HCT116 (cell line): ENCODE results near the gene DHRS7B. TPM values are rescaled to one million over a fixed set of nuclear protein-coding genes. Genes with fewer than 3 reads are reported as not detected.

Experiments
- ATAC-seq: fragments of 200-7000 bp; cut with Tn5 transposase; 2 replicates; pipeline ENCODE4 v1.9.1; 2020; ENCODE audit warnings: mild to moderate bottlenecking, moderate library complexity
- BruUV-seq: library from RNA; stranded (reverse); fragments of 400-500 nt; replicated peaks from 2 replicates; lab custom pipeline; 2021; lab: Mats Ljungman, UMichigan
- CTCF ChIA-PET: fragments of 300-600 bp; sonication (Branson Sonifier 250); formaldehyde crosslinking; loops from one replicate; lab custom pipeline; 2021; ENCODE audit warnings: antibody characterized with exemption; lab: Charles Lee
- POLR2A ChIA-PET: fragments of 300-600, 350-600 bp; sonication (Branson Sonifier 250); formaldehyde crosslinking; loops from one replicate; lab custom pipeline; 2021; ENCODE audit warnings: antibody characterized with exemption; lab: Charles Lee
- RAD21 ChIA-PET, 2 experiments: fragments of 300-600 bp; sonication (Branson Sonifier 250); formaldehyde crosslinking; loops; one replicate each; lab custom pipeline; 2023; ENCODE audit warnings: low total read pairs in 2 of 2; ENCODE audit not compliant: uncharacterized antibody in 2 of 2, unreplicated experiment in 2 of 2, low non-redundant PET in 1 of 2; lab: Charles Lee
- DNase-seq: peaks from one replicate; pipeline ENCODE4 v3.0.0-alpha.2; 2010; ENCODE audit warnings: low read depth, low spot score
- H2AFZ ChIP-seq: fragments of 200-600 bp; shearing (Covaris generic), sonication (generic); 2 replicates; pipeline ENCODE4 v1.6.1; 2017; ENCODE audit warnings: low read depth, mixed run types, mixed read lengths, antibody characterized with exemption, low read length; ENCODE audit not compliant: poor library complexity, severe bottlenecking
- H3K27ac ChIP-seq: 2 replicates; pipeline ENCODE4 v1.5.1; 2012; ENCODE audit warnings: low read depth, low read length
- H3K27me3 ChIP-seq: fragments of 200-600 bp; sonication (generic); 2 replicates; pipeline ENCODE4 v1.6.1; 2016; ENCODE audit warnings: mixed run types, low read length, mixed read lengths; ENCODE audit not compliant: insufficient read depth
- H3K36me3 ChIP-seq, 2 experiments: fragments of 200-500 bp in 1 of 2; fragments of 200-600 bp in 1 of 2; sonication (Bioruptor generic) in 1 of 2; sonication (generic) in 1 of 2; 2 replicates each; pipeline versions ENCODE4 v1.5.1 to v1.6.1; 2014 to 2016; ENCODE audit warnings: low read length in 2 of 2, inconsistent platforms in 1 of 2, mixed read lengths in 1 of 2, mixed run types in 1 of 2; ENCODE audit not compliant: insufficient read depth in 2 of 2, control insufficient read depth in 1 of 2
- H3K4me1 ChIP-seq, 2 experiments: fragments of 200-600 bp in 1 of 2; sonication (generic) in 1 of 2; 2 replicates each; pipeline versions ENCODE4 v1.5.1 to v1.6.1; 2012 to 2017; ENCODE audit warnings: low read length in 2 of 2, inconsistent platforms in 1 of 2, mild to moderate bottlenecking in 1 of 2, mixed read lengths in 1 of 2, mixed run types in 1 of 2, moderate library complexity in 1 of 2; ENCODE audit not compliant: insufficient read depth in 2 of 2, control insufficient read depth in 1 of 2
- H3K4me2 ChIP-seq: fragments of 200-600 bp; sonication (generic); 2 replicates; pipeline ENCODE4 v1.6.1; 2017; ENCODE audit warnings: mixed run types, low read length, mixed read lengths
- H3K4me3 ChIP-seq, 2 experiments: fragments of 200-600 bp in 1 of 2; sonication (generic) in 1 of 2; replicated peaks in 1 of 2; 2 replicates each; pipeline ENCODE4 v1.5.1; 2011 to 2016; ENCODE audit warnings: low read length in 2 of 2, control low read depth in 1 of 2, low read depth in 1 of 2, mild to moderate bottlenecking in 1 of 2, mixed read lengths in 1 of 2, mixed run types in 1 of 2
- H3K79me2 ChIP-seq: fragments of 200-600 bp; sonication (generic); 2 replicates; pipeline ENCODE4 v1.6.1; 2017; ENCODE audit warnings: mild to moderate bottlenecking, mixed run types, low read length, moderate library complexity, mixed read lengths; ENCODE audit not compliant: insufficient read depth
- H3K9ac ChIP-seq: fragments of 200-600 bp; sonication (generic); 2 replicates; pipeline ENCODE4 v1.6.1; 2016; ENCODE audit warnings: low read length, mixed read lengths
- H3K9me2 ChIP-seq: fragments of 200-600 bp; sonication (generic), shearing (Covaris generic); 2 replicates; pipeline ENCODE4 v1.6.1; 2017; ENCODE audit warnings: mixed run types, mild to moderate bottlenecking, moderate library complexity; ENCODE audit not compliant: insufficient read depth
- H3K9me3 ChIP-seq, 2 experiments: fragments of 200-500 bp in 1 of 2; fragments of 200-600 bp in 1 of 2; sonication (Bioruptor generic) in 1 of 2; sonication (generic) in 1 of 2; 2 replicates each; pipeline ENCODE4 v1.6.1; 2014 to 2017; ENCODE audit warnings: low read length in 2 of 2, mixed read lengths in 2 of 2, inconsistent platforms in 1 of 2, low read depth in 1 of 2, mild to moderate bottlenecking in 1 of 2, mixed run types in 1 of 2, moderate library complexity in 1 of 2; ENCODE audit not compliant: control insufficient read depth in 1 of 2, insufficient read depth in 1 of 2
- H4K20me1 ChIP-seq: fragments of 200-600 bp; sonication (generic), shearing (Covaris generic); 2 replicates; pipeline ENCODE4 v1.6.1; 2017; ENCODE audit warnings: mixed run types, mild to moderate bottlenecking, moderate library complexity; ENCODE audit not compliant: insufficient read depth
- CEBPB ChIP-seq: IDR thresholded peaks from 2 replicates; pipeline ENCODE4 v1.6.1; 2012; ENCODE audit warnings: low read depth
- ELF1 ChIP-seq: IDR thresholded peaks from 2 replicates; pipeline ENCODE4 v1.6.1; 2012; ENCODE audit warnings: low read depth, borderline replicate concordance
- EZH2 ChIP-seq: fragments of 200-600 bp; sonication (generic); IDR thresholded peaks from 2 replicates; pipeline ENCODE4 v1.6.1; 2017; ENCODE audit warnings: antibody characterized with exemption, mixed run types
- FOSL1 ChIP-seq: IDR thresholded peaks from 2 replicates; pipeline ENCODE4 v1.6.1; 2012; ENCODE audit warnings: low read depth
- JUND ChIP-seq: IDR thresholded peaks from 2 replicates; pipeline ENCODE4 v1.6.1; 2012
- MAX ChIP-seq: IDR thresholded peaks from 2 replicates; pipeline ENCODE4 v1.6.1; 2012
- POLR2AphosphoS5 ChIP-seq: IDR thresholded peaks from 2 replicates; pipeline ENCODE4 v1.6.1; 2011; ENCODE audit warnings: mild to moderate bottlenecking, low read depth, low read length, moderate library complexity
- REST ChIP-seq: IDR thresholded peaks from 2 replicates; pipeline ENCODE4 v1.6.1; 2012; ENCODE audit warnings: low read depth
- SP1 ChIP-seq: IDR thresholded peaks from 2 replicates; pipeline ENCODE4 v1.6.1; 2012; ENCODE audit warnings: low read depth
- TCF7L2 ChIP-seq: IDR thresholded peaks from 2 replicates; pipeline ENCODE4 v1.7.0; 2011; ENCODE audit warnings: borderline replicate concordance, inconsistent platforms; ENCODE audit not compliant: insufficient read depth, insufficient read length; ENCODE audit errors: extremely low read depth
- intact Hi-C: fragments of 100-400 bp; cut with micrococcal nuclease; formaldehyde crosslinking; loops from 2 replicates; pipeline ENCODE4 v1.10.0; 2022
- total RNA-seq: library from RNA; stranded (reverse); gene quantifications from one replicate; pipeline ENCODE4 v1.2.1, GENCODE V29; 2021; ENCODE audit not compliant: unreplicated experiment

The DHRS7B gene
- total RNA-seq, 1 experiment from 2014 or later = 19.6 TPM

GRCh38 chr17:21218831-21219380 lies 92.1 kb downstream of the DHRS7B start:
- Histone ChIP-seq H3K27ac (no peak overlapping the region), H3K9me2 (no peaks in the 10 kb centered on the region), H3K4me2 (no peak overlapping the region), H3K9ac (no peak overlapping the region), H4K20me1 (no peaks in the 10 kb centered on the region), H2AFZ (no peak overlapping the region)
- BruUV-seq = no TSS peak
- ChIA-PET CTCF (no interaction called here), RAD21 (no interaction called here)
- ATAC-seq = no peak
- TF ChIP-seq POLR2AphosphoS5 = no peak
- no peak for TF ChIP-seq SP1
- TF ChIP-seq FOSL1 = no peak
- no peak for TF ChIP-seq TCF7L2
- TF ChIP-seq ELF1 = no peak
- no peak for TF ChIP-seq JUND
- no peak for TF ChIP-seq CEBPB
- no peak for TF ChIP-seq REST
- TF ChIP-seq EZH2 = no peak
- TF ChIP-seq MAX = no peak
- TF ChIP-seq, all 23 proteins: peak for 0
- POLR2A ChIA-PET = no interaction called here
- Histone ChIP-seq H3K4me1 (peaks cover 9 to 15% of the 10 kb centered on the region in 2 experiments; a peak in 3 of 4 replicates), H3K27me3 (no peaks in the 10 kb centered on the region), H3K9me3 (no peaks in the 10 kb centered on the region), H3K4me3 (no peak overlapping the region), H3K79me2 (peaks cover 45% of the 10 kb centered on the region), H3K36me3 (peaks cover 0 to 3% of the 10 kb centered on the region in 2 experiments; a peak in 2 of 4 replicates)
- intact Hi-C loops = no loop called here
- DNase-seq = no peak
